ENCODE data around the gene EYA4.

The EYA4 gene

GRCh38 chr6:133242637-133243585, 1.8 kb downstream of the EYA4 start:
- DNase-seq (ENCODE audit: low read depth in 2 of 3, low spot score in 2 of 3): no peak

GRCh38 chr6:133243723-133244305, 2.7 kb downstream of the EYA4 start:
- no peak for DNase-seq (ENCODE audit: low read depth in 2 of 3, low spot score in 2 of 3)

GRCh38 chr6:133244519-133244918, 3.4 kb downstream of the EYA4 start:
- no peak for DNase-seq (ENCODE audit: low read depth in 2 of 3, low spot score in 2 of 3)

- DNase-seq (ENCODE audit: low read depth in 2 of 3, low spot score in 2 of 3): no peak
Measured at GRCh38 chr6:133245007-133245406, 3.9 kb downstream of the EYA4 start.

- no peak for DNase-seq (ENCODE audit: low read depth in 2 of 3, low spot score in 2 of 3)
Measured at GRCh38 chr6:133245422-133245903, 4.3 kb downstream of the EYA4 start.

- no peak for DNase-seq (ENCODE audit: low read depth in 2 of 3, low spot score in 2 of 3)
Measured at GRCh38 chr6:133247581-133247980, 6.4 kb downstream of the EYA4 start.

GRCh38 chr6:133248241-133249001, 7.3 kb downstream of the EYA4 start:
- DNase-seq (ENCODE audit: low read depth in 2 of 3, low spot score in 2 of 3): no peak

GRCh38 chr6:133251688-133252087, 10.5 kb downstream of the EYA4 start:
- DNase-seq (ENCODE audit: low read depth in 2 of 3, low spot score in 2 of 3): no peak

GRCh38 chr6:133254552-133255228, 13.5 kb downstream of the EYA4 start:
- no peak for DNase-seq (ENCODE audit: low read depth in 2 of 3, low spot score in 2 of 3)

- DNase-seq (ENCODE audit: low read depth in 2 of 3, low spot score in 2 of 3): no peak
Measured at GRCh38 chr6:133257545-133258105, 16.5 kb downstream of the EYA4 start.

- DNase-seq (ENCODE audit: low read depth in 2 of 3, low spot score in 2 of 3): no peak
Measured at GRCh38 chr6:133259561-133259960, 18.4 kb downstream of the EYA4 start.

- no peak for DNase-seq (ENCODE audit: low read depth in 2 of 3, low spot score in 2 of 3)
Measured at GRCh38 chr6:133262804-133263203, 21.6 kb downstream of the EYA4 start.

- no peak for DNase-seq (ENCODE audit: low read depth in 2 of 3, low spot score in 2 of 3)
Measured at GRCh38 chr6:133265066-133265465, 23.9 kb downstream of the EYA4 start.

GRCh38 chr6:133266186-133266585, 25.0 kb downstream of the EYA4 start:
- no peak for DNase-seq (ENCODE audit: low read depth in 2 of 3, low spot score in 2 of 3)

GRCh38 chr6:133268621-133269020, 27.5 kb downstream of the EYA4 start:
- DNase-seq (ENCODE audit: low read depth in 2 of 3, low spot score in 2 of 3): no peak

GRCh38 chr6:133274813-133275212, 33.7 kb downstream of the EYA4 start:
- DNase-seq (ENCODE audit: low read depth in 2 of 3, low spot score in 2 of 3): no peak

- no peak for DNase-seq (ENCODE audit: low read depth in 2 of 3, low spot score in 2 of 3)
Measured at GRCh38 chr6:133275213-133275612, 34.1 kb downstream of the EYA4 start.

GRCh38 chr6:133277228-133277899, 36.2 kb downstream of the EYA4 start:
- DNase-seq (ENCODE audit: low read depth in 2 of 3, low spot score in 2 of 3): no peak

GRCh38 chr6:133277900-133278545, 36.9 kb downstream of the EYA4 start:
- DNase-seq (ENCODE audit: low read depth in 2 of 3, low spot score in 2 of 3): no peak

GRCh38 chr6:133286765-133287164, 45.6 kb downstream of the EYA4 start:
- DNase-seq (ENCODE audit: low read depth in 2 of 3, low spot score in 2 of 3): no peak

All from activated CD8-positive, alpha-beta memory T cell treated with anti-CD3 and anti-CD28 coated beads for 48 hours (primary cell).